ENCODE data around the gene OR51B2.
"Not testable (repeated sequence)": the region's sequence is repeated elsewhere in the genome, so short reads cannot be mapped to it uniquely, and the experiment has no call there.

Gene OR51B2

DNA sequence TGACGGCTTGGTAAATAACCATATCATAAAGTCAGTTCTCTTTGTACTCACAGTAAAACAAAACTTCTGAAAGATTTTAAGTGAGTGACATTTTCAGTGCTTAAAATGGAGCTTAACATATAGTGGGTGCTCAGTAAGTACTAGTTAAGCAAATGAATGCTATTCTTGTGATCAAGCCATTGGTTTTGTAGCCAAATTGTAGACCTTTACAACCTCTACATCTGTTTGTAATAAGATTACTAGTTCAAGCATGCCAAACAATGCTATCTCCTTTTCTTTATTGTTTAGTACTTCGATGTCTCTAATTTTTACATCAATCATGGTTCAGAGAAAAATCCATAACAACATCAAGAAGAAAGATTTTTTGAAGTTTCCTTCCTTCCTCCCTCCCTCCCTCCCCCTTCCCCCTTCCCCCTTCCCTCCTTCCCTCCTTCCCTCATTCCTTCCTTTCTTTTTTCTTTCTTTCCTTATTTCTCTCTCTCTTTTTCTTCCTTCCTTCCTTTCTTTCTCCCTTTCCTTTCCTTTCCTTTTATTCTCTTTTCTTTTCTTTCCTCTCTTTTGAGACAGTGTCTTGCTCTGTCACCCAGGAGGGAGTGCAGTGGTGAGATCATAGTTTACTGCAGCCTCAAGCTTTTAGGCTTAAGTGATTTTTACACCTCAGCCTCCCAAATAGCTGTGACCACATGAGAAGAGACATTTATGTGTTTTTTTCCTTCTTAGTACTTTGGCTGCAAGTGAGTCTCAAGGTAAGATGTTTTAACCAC lies 16.7 kb downstream of the OR51B2 start:
- DNase-seq = no peak

DNA sequence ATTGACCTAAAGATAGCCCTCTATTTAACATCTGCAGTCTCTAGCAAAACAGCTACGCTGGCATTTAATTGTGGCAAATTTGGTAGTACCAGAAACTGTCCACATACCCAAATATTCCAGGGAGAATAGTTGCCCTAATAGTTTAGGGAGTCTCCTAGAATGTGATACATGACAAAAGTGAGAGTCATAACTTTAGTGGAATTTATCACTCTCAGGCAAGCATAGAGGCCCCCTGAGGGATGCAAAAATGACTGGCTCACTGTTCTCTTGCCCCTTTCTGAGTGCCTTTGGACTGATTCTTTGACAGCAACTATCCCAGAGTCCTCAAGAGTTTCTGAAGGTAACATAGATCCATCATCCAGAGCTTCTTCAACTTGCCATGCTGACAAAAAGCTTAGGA lies 20.1 kb downstream of the OR51B2 start:
- DNase-seq = no peak

DNA sequence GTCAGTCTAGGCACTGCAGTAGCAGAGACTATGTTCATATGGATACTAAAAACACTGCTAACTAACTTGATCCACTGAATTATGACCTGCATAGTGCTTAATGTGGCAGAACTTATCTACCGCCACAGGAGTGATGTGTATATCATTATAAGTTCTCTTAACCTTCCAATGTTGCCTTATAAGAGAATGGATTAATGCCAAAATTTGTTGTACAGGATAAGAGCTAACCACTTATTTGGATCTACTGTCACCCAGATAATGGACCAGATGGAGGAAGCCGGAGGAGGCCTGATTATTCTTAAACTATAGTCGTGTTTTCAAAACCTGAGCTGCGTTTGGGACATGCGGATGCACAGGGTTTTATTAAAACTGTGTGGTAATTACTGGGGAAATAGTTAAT lies 20.5 kb downstream of the OR51B2 start:
- no peak for DNase-seq

DNA sequence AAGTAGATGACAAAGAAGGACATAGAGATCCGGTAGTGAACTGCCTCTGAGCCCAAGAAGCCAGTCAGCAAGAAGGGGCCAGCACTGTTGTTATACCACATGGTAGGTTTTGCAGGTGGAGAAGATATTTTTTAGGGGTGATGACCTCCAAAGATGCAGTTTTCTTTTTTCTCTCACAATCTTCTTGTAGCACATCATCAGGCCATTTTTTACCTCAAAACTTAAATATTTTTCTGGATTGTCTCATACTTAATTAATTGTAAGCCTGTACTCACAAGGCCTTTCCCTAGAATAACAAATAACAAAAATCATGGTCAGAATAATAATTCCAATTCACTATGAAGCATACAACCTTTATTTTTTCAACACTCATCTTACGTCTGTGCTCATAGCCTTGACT lies 22.3 kb downstream of the OR51B2 start, which contains the start of gene OR51B4:
Gene OR51B4, minus strand, starts transcription at position 101 of the 400 bp plus-strand sequence. Its CDS starts 0 bp downstream, at position 101.
- DNase-seq = no peak

DNA sequence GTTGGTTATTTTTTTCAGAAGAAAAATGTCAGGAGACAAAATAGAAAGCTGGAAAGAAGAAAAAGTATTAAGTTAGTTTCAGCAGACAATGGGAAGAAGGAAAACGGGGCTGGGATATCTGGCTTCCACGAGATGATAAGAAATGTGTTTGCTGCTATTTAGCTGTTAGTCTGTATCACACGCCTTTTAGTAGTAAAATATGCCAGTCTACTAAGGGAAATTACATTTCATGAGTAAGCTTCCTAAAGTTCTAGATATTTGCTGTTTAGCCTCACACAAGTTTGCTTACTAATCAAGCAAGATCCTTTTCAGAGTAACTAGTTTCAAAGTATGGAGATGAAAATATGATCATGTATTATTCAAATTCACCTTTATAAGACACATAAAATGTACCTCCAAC lies 23.8 kb downstream of the OR51B2 start:
- no peak for DNase-seq

DNA sequence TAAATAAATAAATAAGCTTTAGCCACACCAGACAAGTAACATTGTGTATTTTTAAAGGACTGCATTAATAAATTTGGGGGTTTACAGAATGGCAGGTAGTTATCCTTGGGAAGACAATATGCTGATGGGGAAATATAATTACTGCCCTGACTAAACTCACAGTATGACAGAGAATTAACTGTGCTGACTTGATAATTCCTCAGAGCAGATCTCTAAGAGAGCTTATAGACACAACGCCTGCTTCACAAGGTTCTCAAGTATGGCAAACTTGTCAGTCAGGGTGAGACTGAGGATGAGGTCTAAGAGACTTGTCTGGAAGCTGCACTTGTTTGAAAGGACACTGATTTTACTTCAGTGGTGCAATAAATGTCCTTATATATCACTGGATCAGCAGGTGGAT lies 25.6 kb downstream of the OR51B2 start:
- DNase-seq = no peak

DNA sequence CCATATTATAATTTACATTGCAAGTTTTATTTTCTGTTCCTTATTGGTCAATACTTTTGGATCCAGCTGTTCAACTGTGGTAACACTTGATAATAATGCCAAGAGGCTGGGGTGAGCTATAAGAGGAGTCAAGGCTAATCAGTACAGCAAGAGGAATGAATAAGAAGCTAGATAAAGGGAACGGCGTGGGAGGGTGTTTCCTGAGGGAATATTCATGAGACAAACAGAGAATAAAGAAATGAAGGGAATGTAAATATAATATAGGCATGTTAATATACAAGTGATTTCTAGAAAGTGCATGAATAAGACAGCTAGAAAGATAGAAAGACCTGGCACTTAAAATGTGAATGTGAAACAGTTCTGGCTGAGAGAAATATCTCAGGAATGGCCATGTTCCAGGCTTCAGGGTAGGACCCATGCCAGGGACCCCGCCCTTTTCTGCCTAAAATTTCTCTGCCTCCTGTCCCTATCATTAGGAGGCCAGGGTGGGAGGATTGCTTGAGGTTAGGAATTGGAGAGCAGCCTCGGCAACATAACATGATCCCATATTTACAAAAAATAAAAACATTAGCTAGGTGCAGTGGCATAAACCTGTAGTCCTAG lies 26.3 kb downstream of the OR51B2 start:
- no peak for DNase-seq

DNA sequence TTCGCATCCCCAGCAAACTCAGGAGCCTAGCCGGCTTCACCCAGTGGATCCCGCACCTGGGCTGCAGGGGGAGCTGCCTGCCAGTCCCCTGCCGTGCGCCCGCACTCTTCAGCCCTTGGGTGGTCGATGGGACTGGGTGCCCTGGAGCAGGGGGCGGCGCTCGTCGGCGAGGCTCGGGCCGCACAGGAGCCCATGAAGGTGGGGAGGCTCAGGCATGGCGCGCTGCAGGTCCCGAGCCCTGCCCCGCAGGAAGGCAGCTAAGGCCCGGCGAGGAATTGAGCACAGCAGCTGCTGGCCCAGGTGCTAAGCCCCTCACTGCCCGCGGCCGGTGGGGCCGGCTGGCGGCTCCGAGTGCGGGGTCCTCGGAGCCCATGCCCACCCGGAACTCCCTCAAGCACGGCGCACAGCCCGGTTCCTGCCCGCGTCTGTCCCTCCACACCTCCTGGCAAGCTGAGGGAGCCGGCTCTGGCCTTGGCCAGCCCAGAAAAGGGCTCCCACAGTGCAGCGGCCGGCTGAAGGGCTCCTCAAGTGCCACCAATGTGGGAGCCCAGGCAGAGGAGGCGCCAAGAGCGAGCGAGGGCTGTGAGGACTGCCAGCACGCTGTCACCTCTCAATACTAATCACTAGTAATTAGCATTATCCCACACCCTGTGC lies 29.6 kb downstream of the OR51B2 start:
- DNase-seq = not testable (repeated sequence)

DNA sequence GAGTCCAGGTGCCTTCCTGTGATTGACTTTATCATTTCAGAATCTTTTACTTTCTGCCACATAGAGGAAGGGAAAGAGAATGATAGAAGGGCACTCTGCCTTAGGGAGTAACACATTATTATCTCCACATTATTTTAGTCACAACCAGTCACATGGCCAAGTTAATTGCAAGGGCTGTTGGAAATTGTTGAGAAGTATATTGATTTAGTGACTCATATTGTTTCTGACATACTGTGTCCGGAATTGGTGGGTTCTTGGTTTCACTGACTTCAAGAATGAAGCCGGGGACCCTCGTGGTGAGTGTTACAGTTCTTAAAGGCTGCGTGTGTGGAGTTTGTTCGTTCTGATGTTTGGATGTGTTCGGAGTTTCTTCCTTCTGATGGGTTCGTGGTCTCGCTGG lies 31.1 kb downstream of the OR51B2 start:
- DNase-seq = no peak

DNA sequence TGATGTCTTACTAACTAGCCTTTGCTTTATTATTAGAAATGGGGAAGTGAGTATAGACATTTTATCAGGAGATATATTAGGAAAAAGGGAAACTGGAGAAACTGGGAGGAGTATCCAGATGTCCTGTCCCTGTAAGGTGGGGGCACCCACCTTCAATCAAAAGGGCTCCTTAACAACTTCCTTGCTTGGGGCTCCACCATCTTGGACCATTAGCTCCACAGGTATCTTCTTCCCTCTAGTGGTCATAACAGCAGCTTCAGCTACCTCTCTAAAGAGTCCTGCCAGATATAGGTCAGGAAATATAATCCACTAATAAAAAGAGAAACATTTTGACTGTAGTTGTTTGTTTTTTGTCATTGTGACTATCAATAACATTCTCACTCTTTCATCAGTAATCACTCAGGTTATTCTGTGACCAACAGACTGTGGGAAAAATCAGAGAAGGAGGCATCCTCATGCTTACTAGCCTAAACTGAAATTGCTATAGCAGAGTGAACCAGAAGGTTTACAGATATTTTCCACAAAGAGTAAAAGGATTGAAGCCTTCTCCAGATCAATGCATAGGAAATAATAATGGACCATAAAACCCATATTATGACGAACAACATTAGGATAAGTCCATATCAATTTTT lies 32.8 kb downstream of the OR51B2 start:
- no peak for DNase-seq

DNA sequence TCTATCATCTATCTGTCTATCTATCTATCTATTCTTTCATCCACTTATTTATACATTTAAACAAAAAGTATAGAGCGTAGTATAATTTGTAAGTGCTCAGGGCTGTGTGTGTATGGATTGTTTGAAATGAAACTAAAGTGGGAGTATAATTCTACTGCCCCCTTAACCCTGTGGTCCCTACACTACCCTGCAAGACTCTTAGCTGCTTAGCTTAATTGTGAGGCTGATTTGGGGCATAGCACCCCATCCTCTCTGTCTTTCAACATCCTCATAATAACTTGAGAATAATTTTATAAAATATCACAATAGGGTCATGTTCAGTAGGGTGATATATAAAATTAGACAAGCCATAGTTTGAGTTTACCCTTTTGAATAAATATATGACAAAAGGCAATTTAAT lies 34.0 kb downstream of the OR51B2 start:
- DNase-seq = no peak

DNA sequence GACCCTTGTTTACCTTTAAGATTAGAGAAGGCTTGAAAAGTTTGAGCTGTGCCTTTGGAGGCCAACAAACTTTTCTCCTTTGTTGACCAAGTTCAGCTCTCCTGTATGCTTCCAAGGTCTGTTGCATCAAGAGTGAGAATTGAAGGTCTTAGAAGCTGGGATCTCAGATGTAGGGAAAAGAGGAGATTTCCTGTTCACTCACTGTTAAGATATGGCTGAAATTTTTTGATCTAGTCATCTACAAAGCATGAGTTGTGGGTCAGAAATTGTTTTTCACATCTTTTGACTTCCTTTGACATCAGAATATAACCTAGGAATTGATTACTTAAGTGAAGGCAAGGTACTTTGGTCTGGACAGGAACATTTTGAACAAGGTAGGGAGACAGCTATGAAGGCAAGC lies 34.4 kb downstream of the OR51B2 start:
- no peak for DNase-seq

DNA sequence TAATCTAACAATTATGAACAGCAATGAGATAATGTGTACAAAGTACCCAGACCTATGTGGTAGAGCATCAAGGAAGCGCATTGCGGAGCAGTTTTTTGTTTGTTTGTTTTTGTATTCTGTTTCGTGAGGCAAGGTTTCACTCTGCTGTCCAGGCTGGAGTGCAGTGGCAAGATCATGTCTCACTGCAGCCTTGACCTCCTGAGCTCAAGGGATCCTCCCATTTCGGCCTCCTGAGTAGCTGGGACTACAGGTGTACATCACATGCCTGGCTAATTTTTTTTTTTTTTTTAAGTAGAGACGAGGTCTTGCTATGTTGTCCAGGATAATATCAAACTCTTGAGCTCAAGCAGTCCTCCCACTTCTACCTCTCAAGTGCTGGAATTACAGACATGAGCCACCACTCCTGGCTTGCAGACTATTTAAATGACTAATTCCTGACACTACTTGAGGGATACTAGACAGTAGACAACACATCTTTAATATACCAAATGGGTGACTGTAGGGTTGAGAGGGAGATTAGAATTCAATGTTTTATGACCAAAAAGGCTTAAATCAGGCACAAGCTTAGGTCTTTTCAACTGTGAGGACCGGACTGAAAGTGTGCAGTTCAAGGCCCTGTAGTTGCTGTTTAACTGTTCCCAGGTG lies 35.1 kb downstream of the OR51B2 start:
- no peak for DNase-seq

DNA sequence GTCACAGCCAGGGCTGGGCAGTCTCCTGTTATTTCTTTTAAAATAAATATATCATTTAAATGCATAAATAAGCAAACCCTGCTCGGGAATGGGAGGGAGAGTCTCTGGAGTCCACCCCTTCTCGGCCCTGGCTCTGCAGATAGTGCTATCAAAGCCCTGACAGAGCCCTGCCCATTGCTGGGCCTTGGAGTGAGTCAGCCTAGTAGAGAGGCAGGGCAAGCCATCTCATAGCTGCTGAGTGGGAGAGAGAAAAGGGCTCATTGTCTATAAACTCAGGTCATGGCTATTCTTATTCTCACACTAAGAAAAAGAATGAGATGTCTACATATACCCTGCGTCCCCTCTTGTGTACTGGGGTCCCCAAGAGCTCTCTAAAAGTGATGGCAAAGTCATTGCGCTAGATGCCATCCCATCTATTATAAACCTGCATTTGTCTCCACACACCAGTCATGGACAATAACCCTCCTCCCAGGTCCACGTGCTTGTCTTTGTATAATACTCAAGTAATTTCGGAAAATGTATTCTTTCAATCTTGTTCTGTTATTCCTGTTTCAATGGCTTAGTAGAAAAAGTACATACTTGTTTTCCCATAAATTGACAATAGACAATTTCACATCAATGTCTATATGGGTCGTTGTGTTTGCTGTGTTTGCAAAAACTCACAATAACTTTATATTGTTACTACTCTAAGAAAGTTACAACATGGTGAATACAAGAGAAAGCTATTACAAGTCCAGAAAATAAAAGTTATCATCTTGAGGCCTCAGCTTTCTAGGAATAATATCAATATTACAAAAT lies 35.8 kb downstream of the OR51B2 start:
- no peak for DNase-seq

DNA sequence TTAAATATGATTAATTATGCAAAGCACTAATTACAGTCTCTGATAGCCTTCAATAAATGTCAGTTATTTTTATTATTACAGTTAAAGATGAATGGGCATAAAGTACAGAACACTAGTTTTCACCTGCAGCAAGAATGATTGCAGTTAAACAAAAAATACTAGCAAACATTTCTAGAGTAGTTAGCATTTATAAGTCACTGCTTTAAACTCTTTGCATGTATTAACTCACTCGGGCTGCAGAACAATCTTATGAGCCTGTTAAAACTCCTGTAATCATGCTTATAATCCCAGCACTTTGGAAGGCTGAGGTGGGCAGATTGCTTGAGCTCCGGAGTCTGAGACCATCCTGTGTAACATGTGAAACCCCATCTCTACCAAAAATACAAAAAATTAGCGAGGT lies 37.2 kb downstream of the OR51B2 start:
- no peak for DNase-seq

DNA sequence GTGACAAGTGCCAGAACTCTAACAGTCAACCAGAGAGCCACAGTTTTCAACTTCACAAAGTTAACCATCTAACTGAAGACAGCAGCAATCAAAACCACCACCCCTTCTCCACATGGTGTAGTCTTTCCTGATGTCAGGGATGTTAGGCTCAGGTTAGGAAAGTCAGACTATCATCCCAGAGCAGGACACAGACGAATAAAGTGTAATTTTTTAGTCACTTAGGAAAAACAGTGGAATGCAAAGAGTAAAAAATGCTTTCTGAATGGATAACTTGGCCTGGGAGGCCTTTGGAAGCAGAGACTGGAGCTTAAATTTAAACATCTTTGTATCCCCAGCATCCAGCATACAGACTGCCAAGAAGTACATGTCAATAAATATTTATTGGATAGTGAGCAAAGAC lies 37.7 kb downstream of the OR51B2 start:
- no peak for DNase-seq

DNA sequence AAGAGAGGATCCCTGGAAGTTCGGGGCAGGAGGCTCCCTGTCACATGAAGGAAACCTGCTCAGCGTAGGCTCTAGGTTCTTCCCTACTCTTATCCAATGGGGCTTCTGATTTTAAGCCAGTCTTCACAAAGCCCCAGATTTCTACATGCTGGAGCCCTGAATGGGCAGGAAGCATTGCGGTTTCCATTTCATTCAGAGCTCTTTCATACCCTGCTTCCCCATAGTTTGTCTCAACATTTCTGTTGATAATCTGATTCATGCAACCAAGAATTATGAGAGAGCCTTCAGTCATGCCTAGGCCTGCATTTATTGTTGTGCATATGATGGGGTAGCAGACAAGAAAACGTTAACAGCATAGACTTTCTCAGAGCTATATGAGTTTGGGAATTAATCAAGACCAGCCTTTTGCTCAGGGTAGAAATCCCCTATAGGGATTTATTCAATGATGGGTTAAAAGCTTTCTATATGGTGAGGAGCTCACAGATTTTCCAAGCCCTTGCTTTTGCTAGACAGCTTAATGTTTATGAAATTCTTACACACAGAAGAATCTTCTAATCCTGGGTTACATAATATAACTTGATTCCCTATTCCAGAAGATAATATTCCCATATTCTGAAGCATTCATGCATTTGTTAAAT lies 38.3 kb downstream of the OR51B2 start:
- DNase-seq = no peak

DNA sequence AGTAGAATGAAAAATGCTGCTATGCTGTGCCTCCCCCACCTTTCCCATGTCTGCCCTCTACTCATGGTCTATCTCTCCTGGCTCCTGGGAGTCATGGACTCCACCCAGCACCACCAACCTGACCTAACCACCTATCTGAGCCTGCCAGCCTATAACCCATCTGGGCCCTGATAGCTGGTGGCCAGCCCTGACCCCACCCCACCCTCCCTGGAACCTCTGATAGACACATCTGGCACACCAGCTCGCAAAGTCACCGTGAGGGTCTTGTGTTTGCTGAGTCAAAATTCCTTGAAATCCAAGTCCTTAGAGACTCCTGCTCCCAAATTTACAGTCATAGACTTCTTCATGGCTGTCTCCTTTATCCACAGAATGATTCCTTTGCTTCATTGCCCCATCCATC lies 39.5 kb downstream of the OR51B2 start:
- DNase-seq = no peak

DNA sequence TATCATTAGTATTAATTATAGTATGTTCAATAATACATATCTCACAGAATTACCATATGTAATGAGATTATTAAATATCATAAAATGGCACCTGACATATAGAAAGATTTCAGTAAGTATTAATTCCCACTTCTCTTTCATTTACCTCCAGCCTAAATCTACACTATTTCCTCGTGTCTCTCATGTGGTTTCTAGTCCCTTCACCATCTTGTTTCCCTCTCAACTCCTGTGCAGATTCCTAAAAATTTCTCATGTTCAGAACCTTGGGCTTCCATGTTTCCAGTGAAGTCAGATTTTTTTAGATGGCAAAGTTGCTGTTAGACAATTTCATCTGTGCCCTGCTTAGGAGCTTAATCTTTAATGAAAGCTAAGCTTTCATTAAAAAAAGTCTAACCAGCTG lies 40.2 kb downstream of the OR51B2 start:
- no peak for DNase-seq

DNA sequence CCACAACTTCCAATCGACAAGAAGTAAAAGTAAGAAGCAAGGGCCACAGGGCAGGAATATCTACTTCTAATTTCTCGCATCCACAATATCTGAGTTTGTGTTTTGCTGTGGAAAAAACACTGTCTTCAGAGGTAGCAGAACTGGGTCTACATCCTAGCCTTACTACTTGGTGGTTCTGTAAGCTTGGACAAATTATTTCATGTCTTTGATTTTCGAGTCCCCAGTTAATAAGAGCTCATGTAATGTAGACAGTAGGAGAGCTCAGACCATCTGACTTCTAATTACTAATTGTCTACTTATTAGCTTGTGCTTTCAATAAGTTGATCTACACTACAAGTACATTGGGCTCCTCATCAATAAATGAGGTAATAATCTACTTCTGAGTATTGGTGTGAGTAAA lies 41.0 kb downstream of the OR51B2 start:
- no peak for DNase-seq

DNA sequence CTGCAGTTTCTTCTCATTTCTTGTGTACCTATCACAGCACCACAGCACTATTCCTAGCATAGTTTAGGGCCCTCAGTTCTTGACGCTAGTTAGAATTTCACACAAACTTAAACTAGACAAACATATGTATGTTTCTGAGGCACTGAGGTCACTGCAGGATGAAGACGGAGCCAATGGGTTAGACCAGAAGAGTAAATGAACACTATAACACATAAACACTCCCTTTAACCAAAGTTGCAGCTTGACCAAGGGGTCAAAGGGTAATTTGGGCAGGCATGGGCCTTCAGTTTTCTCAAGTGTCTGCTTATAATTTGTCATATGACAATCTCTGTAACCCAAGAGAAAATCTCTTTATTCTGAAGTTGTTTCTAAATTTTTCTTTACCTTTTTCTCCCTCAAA lies 41.5 kb downstream of the OR51B2 start:
- DNase-seq = no peak

DNA sequence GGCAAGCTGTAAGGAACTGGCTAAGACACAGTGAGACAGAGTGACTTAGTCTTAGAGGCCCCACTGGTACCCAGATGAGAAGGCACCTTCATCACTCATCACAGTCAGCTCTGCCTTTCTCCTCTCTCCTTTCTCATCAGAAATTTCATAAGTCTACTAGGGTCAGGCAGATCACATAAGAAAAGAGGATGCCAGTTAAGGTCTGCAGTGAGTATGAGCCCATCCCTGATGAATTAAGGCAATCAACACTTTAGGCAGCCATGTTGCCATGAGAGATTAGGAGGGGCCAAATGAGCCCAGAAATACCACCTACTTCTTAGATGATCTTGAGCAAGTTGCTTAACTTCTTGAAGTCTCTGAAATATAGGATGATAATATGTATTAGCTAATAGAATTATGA lies 42.5 kb downstream of the OR51B2 start:
- no peak for DNase-seq
